Smooth muscle cell (in vitro differentiated cells): Measurements from ENCODE around the gene AATK. TPM values are rescaled to one million over a fixed set of nuclear protein-coding genes. Genes with fewer than 3 reads are reported as not detected.

Source experiments
- DNase-seq: peaks from one replicate; lab custom pipeline; 2025; ENCODE audit not compliant: unreplicated experiment; lab: John Stamatoyannopoulos, UW
- H2AFZ ChIP-seq: fragments of 200-600 bp; sonication (generic); 2 replicates; pipeline ENCODE4 v1.6.0; 2016; ENCODE audit warnings: antibody characterized with exemption, low read depth, mild to moderate bottlenecking
- H3F3A ChIP-seq: fragments of 200-600 bp; sonication (generic); 2 replicates; pipeline ENCODE4 v1.6.0; 2017; ENCODE audit warnings: antibody characterized with exemption, low read depth
- H3K27ac ChIP-seq: fragments of 200-600 bp; sonication (generic); 2 replicates; pipeline ENCODE4 v1.5.1; 2016; ENCODE audit warnings: low read depth, mild to moderate bottlenecking
- H3K27me3 ChIP-seq: fragments of 200-600 bp; sonication (generic); 2 replicates; pipeline ENCODE4 v1.6.1; 2016; ENCODE audit warnings: low read depth, mild to moderate bottlenecking
- H3K36me3 ChIP-seq: fragments of 200-600 bp; sonication (generic); 2 replicates; pipeline ENCODE4 v1.5.1; 2016; ENCODE audit warnings: low read depth
- H3K4me1 ChIP-seq: fragments of 200-600 bp; sonication (generic); 2 replicates; pipeline ENCODE4 v1.5.1; 2016; ENCODE audit warnings: low read depth
- H3K4me2 ChIP-seq: fragments of 200-600 bp; sonication (generic); 2 replicates; pipeline ENCODE4 v1.6.0; 2016; ENCODE audit warnings: mild to moderate bottlenecking
- H3K4me3 ChIP-seq: fragments of 200-600 bp; sonication (generic); 2 replicates; pipeline ENCODE4 v1.5.1; 2016; ENCODE audit warnings: mild to moderate bottlenecking
- H3K79me2 ChIP-seq: fragments of 200-600 bp; sonication (generic); 2 replicates; pipeline ENCODE4 v1.6.0; 2016; ENCODE audit warnings: low read depth, mild to moderate bottlenecking
- H3K9ac ChIP-seq: fragments of 200-600 bp; sonication (generic); 2 replicates; pipeline ENCODE4 v1.6.0; 2016; ENCODE audit warnings: low read depth
- H3K9me3 ChIP-seq: fragments of 200-600 bp; sonication (generic); replicated peaks from 2 replicates; pipeline ENCODE4 v1.5.1; 2016; ENCODE audit warnings: low read depth
- H4K20me1 ChIP-seq: fragments of 200-600 bp; sonication (generic); 2 replicates; pipeline ENCODE4 v1.6.0; 2016; ENCODE audit warnings: low read depth
- CTCF ChIP-seq: fragments of 200-600 bp; sonication (generic); IDR thresholded peaks from 2 replicates; pipeline ENCODE4 v1.5.1; 2017; ENCODE audit warnings: borderline replicate concordance, mild to moderate bottlenecking, antibody characterized with exemption; ENCODE audit not compliant: insufficient read depth, poor library complexity, severe bottlenecking
- WGBS: methylation state at CpG from one replicate; pipeline ENCODE4 v1.1.7; 2016; ENCODE audit warnings: low lambda C conversion rate; 5-methylcytosine and 5-hydroxymethylcytosine counted together
- polyA plus RNA-seq: library from polyadenylated mRNA; unstranded; fragments of >200 nt; fragmentation: Nextera tagmentation; extraction: Ambion mirVana; gene quantifications from 2 replicates; pipeline ENCODE4 v1.2.1, GENCODE V29; 2016
- total RNA-seq: library from RNA; depleted of rRNA; stranded (reverse); fragments of >200 nt; gene quantifications from 2 replicates; pipeline ENCODE4 v1.2.3, GENCODE V29; 2014

AATK gene
- total and polyA plus RNA-seq, 2 experiments from 2014 or later, result 0.61 to 0.67 TPM

- 87% methylated on average over 26 of the region's 26 CpGs for WGBS
- Histone ChIP-seq H3K79me2 (no peaks in the 10 kb centered on the region), H4K20me1 (no peaks in the 10 kb centered on the region), H3K9ac (no peak overlapping the region), H3F3A (no peaks in the 10 kb centered on the region), H3K4me1 (no peaks in the 10 kb centered on the region), H3K4me2 (no peak overlapping the region), H3K9me3 (no peaks in the 10 kb centered on the region), H3K4me3 (no peak overlapping the region), H3K36me3 (no peaks in the 10 kb centered on the region), H2AFZ (no peak overlapping the region), H3K27me3 (no peaks in the 10 kb centered on the region), H3K27ac (no peak overlapping the region)
- DNase-seq, result no peak
- no peak for TF ChIP-seq CTCF
These were observed 21.8 kb upstream of the AATK start for GRCh38 chr17:81187586-81188490.

- DNase-seq, result no peak
- Histone ChIP-seq H3K27ac (no peak overlapping the region), H3K79me2 (no peaks in the 10 kb centered on the region), H3F3A (no peaks in the 10 kb centered on the region), H3K9me3 (no peaks in the 10 kb centered on the region), H3K27me3 (no peaks in the 10 kb centered on the region), H2AFZ (no peak overlapping the region), H3K9ac (no peak overlapping the region), H4K20me1 (no peaks in the 10 kb centered on the region), H3K4me1 (no peaks in the 10 kb centered on the region), H3K4me2 (no peak overlapping the region), H3K4me3 (no peak overlapping the region), H3K36me3 (no peaks in the 10 kb centered on the region)
- WGBS, result 96% methylated on average over 11 of the region's 11 CpGs
- TF ChIP-seq CTCF, result no peak
These were observed 21.1 kb upstream of the AATK start for GRCh38 chr17:81187120-81187519.

- DNase-seq, result no peak
- no peak overlapping the region for H3K27ac ChIP-seq
- no peak overlapping the region for H2AFZ ChIP-seq
- H3K4me2 ChIP-seq, result no peak overlapping the region
- no peak for TF ChIP-seq CTCF
- H3K9me3 ChIP-seq, result no peaks in the 10 kb centered on the region
- no peaks in the 10 kb centered on the region for H3F3A ChIP-seq
- H3K79me2 ChIP-seq, result no peaks in the 10 kb centered on the region
- no peaks in the 10 kb centered on the region for H3K36me3 ChIP-seq
- no peaks in the 10 kb centered on the region for H4K20me1 ChIP-seq
- no peaks in the 10 kb centered on the region for H3K27me3 ChIP-seq
- H3K9ac ChIP-seq, result no peak overlapping the region
- no peak overlapping the region for H3K4me3 ChIP-seq
- 95% methylated on average over 4 of the region's 7 CpGs for WGBS
- H3K4me1 ChIP-seq, result no peaks in the 10 kb centered on the region
These were observed 20.2 kb upstream of the AATK start for GRCh38 chr17:81186203-81186602.

- Histone ChIP-seq H3K79me2 (no peaks in the 10 kb centered on the region), H3K36me3 (no peaks in the 10 kb centered on the region), H4K20me1 (no peaks in the 10 kb centered on the region), H3F3A (no peaks in the 10 kb centered on the region), H3K27me3 (no peaks in the 10 kb centered on the region), H3K4me1 (no peaks in the 10 kb centered on the region), H3K4me2 (no peak overlapping the region), H3K4me3 (no peak overlapping the region), H3K9me3 (no peaks in the 10 kb centered on the region), H3K9ac (no peak overlapping the region), H2AFZ (no peak overlapping the region), H3K27ac (no peak overlapping the region)
- WGBS, result 66% methylated on average over 15 of the region's 15 CpGs
- TF ChIP-seq CTCF, result no peak
- no peak for DNase-seq
These were observed 18.5 kb upstream of the AATK start for GRCh38 chr17:81184555-81184954.
